ENCODE results near the gene FSHR.

Gene FSHR

GRCh38 chr2:49029406-49029805, 124.9 kb downstream of the FSHR start:
- no peak for DNase-seq

GRCh38 chr2:49028101-49028500, 126.2 kb downstream of the FSHR start:
- DNase-seq: no peak

- no peak for DNase-seq
Measured at GRCh38 chr2:49026706-49027105, 127.6 kb downstream of the FSHR start.

- no peak for DNase-seq
Measured at GRCh38 chr2:49021271-49021670, 133.0 kb downstream of the FSHR start.

- DNase-seq: no peak
Measured at GRCh38 chr2:49005261-49005660, 149.1 kb downstream of the FSHR start.

- no peak for DNase-seq
Measured at GRCh38 chr2:49004036-49004626, 150.2 kb downstream of the FSHR start.

- no peak for DNase-seq
Measured at GRCh38 chr2:49003201-49003600, 151.1 kb downstream of the FSHR start.

- no peak for DNase-seq
Measured at GRCh38 chr2:49002750-49003149, 151.6 kb downstream of the FSHR start.

GRCh38 chr2:49000695-49001094, 153.6 kb downstream of the FSHR start:
- DNase-seq: no peak

GRCh38 chr2:48998449-48998848, 155.9 kb downstream of the FSHR start:
- DNase-seq: no peak

- DNase-seq: no peak
Measured at GRCh38 chr2:48993576-48993975, 160.7 kb downstream of the FSHR start.

GRCh38 chr2:48991415-48992131, 162.7 kb downstream of the FSHR start:
- no peak for DNase-seq

- DNase-seq: no peak
Measured at GRCh38 chr2:48984922-48985321, 169.4 kb downstream of the FSHR start.

GRCh38 chr2:48983551-48983950, 170.8 kb downstream of the FSHR start:
- no peak for DNase-seq

GRCh38 chr2:48982887-48983435, 171.4 kb downstream of the FSHR start:
- DNase-seq: no peak

GRCh38 chr2:48980846-48981245, 173.5 kb downstream of the FSHR start:
- no peak for DNase-seq

- DNase-seq: no peak
Measured at GRCh38 chr2:48979691-48980090, 174.6 kb downstream of the FSHR start.

GRCh38 chr2:48978131-48978530, 176.2 kb downstream of the FSHR start:
- no peak for DNase-seq

- no peak for DNase-seq
Measured at GRCh38 chr2:48971801-48972200, 182.5 kb downstream of the FSHR start.

GRCh38 chr2:48968011-48968410, 186.3 kb downstream of the FSHR start:
- DNase-seq: no peak

GRCh38 chr2:48965204-48965603, 189.1 kb downstream of the FSHR start:
- DNase-seq: no peak

- no peak for DNase-seq
Measured at GRCh38 chr2:48961009-48961408, 193.3 kb downstream of the FSHR start.

- no peak for DNase-seq
Measured at GRCh38 chr2:48954935-48955334, 199.4 kb downstream of the FSHR start.

- no peak for DNase-seq
Measured at GRCh38 chr2:48954311-48954710, 200.0 kb downstream of the FSHR start.

GRCh38 chr2:48952614-48953013, 201.7 kb downstream of the FSHR start:
- DNase-seq: no peak
